HG02884 (cell line): ENCODE measurements around the gene MDH2.
"Not testable (repeated sequence)": the region's sequence is repeated elsewhere in the genome, so short reads cannot be mapped to it uniquely, and the experiment has no call there.

Source experiments
- ATAC-seq: cut with Tn5 transposase; IDR thresholded peaks from one replicate; pipeline ENCODE4 v1.9.1; 2021; ENCODE audit warnings: mild to moderate bottlenecking, moderate library complexity; ENCODE audit not compliant: unreplicated experiment

MDH2 gene

DNA sequence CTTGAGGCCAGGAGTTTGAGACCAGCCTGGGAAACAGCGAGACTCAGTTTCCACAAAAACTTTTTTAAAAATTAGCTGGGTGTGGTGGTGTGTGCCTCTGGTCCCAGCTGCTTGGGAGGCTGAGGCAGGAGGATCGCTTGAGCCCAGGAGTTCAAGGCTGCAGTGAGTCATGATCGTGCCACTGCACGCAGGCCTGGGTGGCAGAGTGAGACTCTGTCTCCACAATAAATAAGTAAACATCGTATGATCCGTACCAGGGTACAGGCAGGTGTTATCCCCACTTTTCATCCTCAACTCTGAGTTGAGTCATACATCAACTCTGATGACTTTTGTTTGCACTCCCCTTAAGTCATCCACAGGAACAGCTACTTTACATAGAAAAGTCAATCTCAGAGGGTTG is 58.2 kb downstream of the MDH2 start:
- ATAC-seq, result not testable (repeated sequence)

DNA sequence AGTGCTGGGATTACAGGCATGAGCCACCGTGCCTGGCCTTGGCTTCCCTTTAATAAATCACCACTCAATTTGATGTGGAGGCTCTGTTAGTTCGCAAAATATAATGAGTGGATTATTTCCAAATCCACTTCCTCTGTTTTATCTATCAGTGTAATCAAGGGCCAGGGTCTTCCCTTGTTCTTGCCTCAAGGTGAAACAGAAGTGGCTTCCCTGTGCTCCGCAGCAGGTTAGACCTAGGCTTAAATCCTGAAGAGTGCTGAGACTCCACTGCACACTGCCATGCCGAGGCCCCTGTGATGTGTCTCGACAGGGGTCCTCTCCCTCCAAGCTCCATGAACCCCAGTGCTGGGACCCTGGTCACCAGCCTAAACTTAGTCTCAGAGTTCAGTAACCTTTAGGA is 59.0 kb downstream of the MDH2 start:
- no peak for ATAC-seq

DNA sequence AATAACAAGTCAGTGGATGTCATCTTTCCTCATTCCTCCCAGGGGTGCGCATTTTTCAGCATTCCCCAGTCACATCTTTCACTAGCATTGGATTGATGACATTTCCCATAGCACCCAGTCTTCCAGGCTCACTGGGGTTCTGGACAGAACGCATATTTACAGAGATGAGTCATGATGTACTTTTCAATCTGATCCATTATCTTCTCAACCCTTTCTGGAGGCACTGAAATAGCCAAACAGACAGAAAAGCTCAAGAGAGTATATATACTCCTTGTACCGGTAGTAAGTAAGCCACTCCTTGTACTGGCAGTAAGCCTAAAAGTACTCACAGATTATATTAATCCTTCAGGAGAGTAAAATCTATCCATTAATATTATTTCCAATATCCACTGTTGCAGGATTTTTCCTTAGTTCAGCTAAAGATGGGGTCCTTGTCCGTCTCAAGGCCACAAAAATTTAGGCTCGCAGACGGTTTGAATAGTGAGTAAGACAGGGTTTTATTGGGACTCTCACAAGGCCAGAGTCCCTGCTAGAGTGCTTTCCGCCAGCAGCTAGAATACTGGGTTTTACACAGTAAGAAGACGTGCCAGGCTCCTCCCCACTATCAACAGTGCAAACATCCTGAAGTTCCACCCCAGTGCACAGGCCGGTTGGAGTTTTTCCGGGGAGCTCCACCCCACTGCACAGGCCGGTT is 60.8 kb downstream of the MDH2 start:
- ATAC-seq, result no peak

DNA sequence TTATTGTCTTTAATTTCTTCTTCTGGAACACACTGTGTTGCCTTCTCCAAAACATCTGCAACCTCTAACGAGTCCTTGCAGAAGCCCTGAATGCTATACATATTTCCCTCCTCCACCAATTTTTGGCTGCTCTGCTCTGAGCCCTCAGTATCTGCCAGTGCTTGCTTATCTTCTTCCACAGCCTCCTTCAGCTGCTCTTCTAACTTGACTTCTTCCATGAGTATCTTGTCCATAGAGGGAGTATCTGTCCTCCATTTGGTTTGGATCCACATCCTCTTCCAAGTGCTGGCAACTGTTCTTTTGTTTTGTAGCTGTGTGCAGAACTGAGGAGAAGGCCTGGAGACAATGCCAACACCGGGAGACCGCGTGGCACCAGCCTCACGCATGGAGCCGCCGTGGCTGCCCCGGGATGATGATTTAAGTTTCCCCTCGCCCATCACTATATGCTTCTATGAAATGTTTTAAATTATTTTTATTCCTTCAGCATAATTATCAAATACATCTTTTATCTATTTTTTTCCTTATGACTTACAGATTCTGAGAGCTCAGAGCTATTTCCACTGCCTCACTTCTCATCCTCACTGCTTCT is 65.2 kb downstream of the MDH2 start:
- ATAC-seq, result not testable (repeated sequence)

DNA sequence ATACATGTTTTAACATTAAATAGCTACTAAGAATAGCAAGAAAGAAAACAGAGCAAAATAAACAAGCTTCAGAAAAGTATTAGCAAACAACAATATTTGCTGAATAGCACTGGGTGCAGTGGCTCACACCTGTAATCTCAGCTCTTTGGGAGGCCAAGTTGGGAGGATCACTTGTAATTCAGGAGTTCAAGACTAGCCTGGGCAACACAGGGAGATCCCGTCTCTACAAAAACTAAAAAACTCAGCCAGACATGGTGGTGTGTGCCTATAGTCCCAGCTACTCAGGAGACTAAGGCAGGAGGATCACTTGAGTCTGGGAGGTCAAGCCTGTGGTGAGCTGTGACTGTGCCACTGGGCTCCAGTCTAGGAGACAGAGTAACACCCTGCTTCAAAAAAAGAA is 66.8 kb downstream of the MDH2 start:
- ATAC-seq, result not testable (repeated sequence)
